ENCODE data around the gene PRKCE. TPM values are rescaled to one million over a fixed set of nuclear protein-coding genes. Genes with fewer than 3 reads are reported as not detected.

The PRKCE gene
- total RNA-seq, 1 donor from 2014 or later = 21.0 TPM

- no peak for TF ChIP-seq CTCF (IDR thresholded peaks at IDR 0.05; ENCODE audit: insufficient read depth, low read length, poor library complexity, severe bottlenecking)
- no peaks in the 10 kb centered on the region for H3K27me3 ChIP-seq (ENCODE audit: control insufficient read depth, insufficient read depth, low read length)
- H3K36me3 ChIP-seq (ENCODE audit: control insufficient read depth, insufficient read depth, low read length) = no peaks in the 10 kb centered on the region
- H3K4me3 ChIP-seq (ENCODE audit: low read depth, low read length) = no peak overlapping the region
- DNase-seq (ENCODE audit: low read depth) = no peak
These were observed 532.0 kb downstream of the PRKCE start for GRCh38 chr2:46183426-46183825.

GRCh38 chr2:46184794-46185583 lies 533.5 kb downstream of the PRKCE start:
- Histone ChIP-seq H3K36me3 (ENCODE audit: control insufficient read depth, insufficient read depth, low read length) (no peaks in the 10 kb centered on the region), H3K27me3 (ENCODE audit: control insufficient read depth, insufficient read depth, low read length) (no peaks in the 10 kb centered on the region), H3K4me3 (ENCODE audit: low read depth, low read length) (no peak overlapping the region)
- DNase-seq (ENCODE audit: low read depth) = no peak
- TF ChIP-seq CTCF (IDR thresholded peaks at IDR 0.05; ENCODE audit: insufficient read depth, low read length, poor library complexity, severe bottlenecking) = no peak

- TF ChIP-seq CTCF (IDR thresholded peaks at IDR 0.05; ENCODE audit: insufficient read depth, low read length, poor library complexity, severe bottlenecking) = no peak
- Histone ChIP-seq H3K4me3 (ENCODE audit: low read depth, low read length) (no peak overlapping the region), H3K36me3 (ENCODE audit: control insufficient read depth, insufficient read depth, low read length) (no peaks in the 10 kb centered on the region), H3K27me3 (ENCODE audit: control insufficient read depth, insufficient read depth, low read length) (no peaks in the 10 kb centered on the region)
- no peak for DNase-seq (ENCODE audit: low read depth)
These were observed 535.7 kb downstream of the PRKCE start for GRCh38 chr2:46187112-46187618.

GRCh38 chr2:46188041-46188716 lies 536.7 kb downstream of the PRKCE start:
- TF ChIP-seq CTCF (IDR thresholded peaks at IDR 0.05; ENCODE audit: insufficient read depth, low read length, poor library complexity, severe bottlenecking) = no peak
- Histone ChIP-seq H3K36me3 (ENCODE audit: control insufficient read depth, insufficient read depth, low read length) (no peaks in the 10 kb centered on the region), H3K27me3 (ENCODE audit: control insufficient read depth, insufficient read depth, low read length) (no peaks in the 10 kb centered on the region), H3K4me3 (ENCODE audit: low read depth, low read length) (no peak overlapping the region)
- no peak for DNase-seq (ENCODE audit: low read depth)

GRCh38 chr2:46193356-46193755 lies 541.9 kb downstream of the PRKCE start:
- Histone ChIP-seq H3K27me3 (ENCODE audit: control insufficient read depth, insufficient read depth, low read length) (no peaks in the 10 kb centered on the region), H3K4me3 (ENCODE audit: low read depth, low read length) (no peak overlapping the region), H3K36me3 (ENCODE audit: control insufficient read depth, insufficient read depth, low read length) (no peaks in the 10 kb centered on the region)
- TF ChIP-seq CTCF (IDR thresholded peaks at IDR 0.05; ENCODE audit: insufficient read depth, low read length, poor library complexity, severe bottlenecking) = no peak
- no peak for DNase-seq (ENCODE audit: low read depth)
